GM21723 (cell line): ENCODE data around the gene SMPDL3B.

Source experiments
- ATAC-seq: cut with Tn5 transposase; IDR thresholded peaks from one replicate; pipeline ENCODE4 v1.9.1; 2021; ENCODE audit warnings: mild to moderate bottlenecking, moderate library complexity; ENCODE audit not compliant: unreplicated experiment

The SMPDL3B gene

DNA sequence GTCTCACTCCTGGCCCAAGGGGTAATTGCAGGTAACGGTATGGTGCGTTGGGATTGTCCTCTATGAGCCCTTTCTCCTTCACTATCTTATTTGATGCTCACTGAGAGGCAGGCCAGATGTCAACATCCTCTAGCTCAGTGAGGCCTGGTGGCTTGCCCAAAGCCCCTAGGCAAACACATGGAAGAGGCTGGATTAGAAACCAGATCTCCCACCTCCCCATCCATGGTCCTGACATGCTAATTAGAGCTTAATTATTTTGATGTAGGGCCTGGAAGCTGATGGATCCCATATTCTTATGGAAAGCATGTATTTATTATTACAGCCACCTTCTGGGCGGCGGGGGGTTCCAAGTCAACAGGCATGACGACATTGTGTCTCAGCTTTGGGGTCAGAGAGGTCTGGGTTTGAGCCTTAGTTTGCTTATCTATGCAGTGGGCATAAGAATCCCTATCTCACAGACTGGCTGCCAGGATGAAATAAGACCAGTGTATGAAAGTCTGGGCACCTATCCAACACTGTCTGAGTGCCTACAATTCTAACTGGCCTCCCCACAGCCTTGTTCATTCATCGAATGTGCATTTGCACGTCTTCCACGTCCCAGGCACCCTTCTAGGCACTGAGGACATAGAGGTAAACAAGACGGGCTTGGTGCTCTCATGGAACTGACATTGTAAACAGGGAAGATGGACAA is 6.2 kb downstream of the SMPDL3B start:
- no peak for ATAC-seq

DNA sequence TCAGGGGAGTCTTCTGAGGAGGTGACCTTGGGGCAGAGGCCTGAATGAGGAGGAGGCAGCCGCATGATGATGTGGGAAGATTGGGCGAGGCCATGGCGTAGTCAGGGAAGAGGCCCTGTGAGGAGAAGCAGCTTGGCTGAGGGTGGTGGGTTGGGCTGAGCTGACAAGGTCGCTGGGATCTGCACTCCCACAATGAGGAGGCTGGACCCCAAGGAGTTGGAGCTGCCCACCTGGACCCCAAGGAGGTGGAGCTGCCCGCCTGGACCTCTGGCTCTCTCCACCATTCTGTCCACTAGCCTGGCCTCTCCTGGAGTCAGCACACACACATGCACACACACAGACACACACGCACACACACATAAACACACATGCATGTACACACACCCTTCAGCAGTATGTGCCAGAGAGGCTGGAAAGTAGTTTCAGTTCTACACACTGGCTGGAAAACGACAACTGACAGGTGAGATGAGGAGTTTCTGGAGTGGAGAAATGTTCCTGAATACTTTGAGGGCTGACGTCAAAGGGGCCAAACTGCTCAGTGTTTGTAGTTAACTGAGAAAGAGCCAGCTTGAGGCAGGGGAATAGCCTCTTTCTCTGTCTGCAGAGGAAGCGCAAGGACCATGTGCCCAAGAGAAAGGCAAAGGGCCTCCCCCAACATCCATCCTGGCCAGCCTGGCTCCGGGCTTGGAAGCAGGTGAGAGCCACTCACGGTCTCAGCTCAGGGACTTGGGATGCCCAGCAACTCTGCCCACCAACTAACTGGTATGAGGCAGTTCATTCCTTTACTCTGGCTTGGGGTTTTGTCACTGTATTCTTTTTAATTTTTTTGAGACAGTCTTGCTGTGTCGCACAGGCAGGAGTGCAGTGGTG is 7.1 kb downstream of the SMPDL3B start:
- ATAC-seq, result no peak

DNA sequence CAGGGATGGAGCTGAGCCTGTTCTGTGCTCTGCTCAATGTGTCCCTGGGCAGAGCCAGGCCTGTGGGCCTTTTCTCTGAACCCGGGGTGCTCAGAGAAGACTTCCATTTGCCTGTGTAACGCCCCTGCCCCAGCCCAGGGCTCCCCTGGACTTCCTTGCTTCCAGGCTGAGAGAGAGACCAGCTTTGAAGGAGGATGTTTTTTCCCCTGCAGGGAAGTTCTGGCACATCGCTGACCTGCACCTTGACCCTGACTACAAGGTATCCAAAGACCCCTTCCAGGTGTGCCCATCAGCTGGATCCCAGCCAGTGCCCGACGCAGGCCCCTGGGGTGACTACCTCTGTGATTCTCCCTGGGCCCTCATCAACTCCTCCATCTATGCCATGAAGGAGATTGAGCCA is 10.2 kb downstream of the SMPDL3B start:
- ATAC-seq, result no peak

DNA sequence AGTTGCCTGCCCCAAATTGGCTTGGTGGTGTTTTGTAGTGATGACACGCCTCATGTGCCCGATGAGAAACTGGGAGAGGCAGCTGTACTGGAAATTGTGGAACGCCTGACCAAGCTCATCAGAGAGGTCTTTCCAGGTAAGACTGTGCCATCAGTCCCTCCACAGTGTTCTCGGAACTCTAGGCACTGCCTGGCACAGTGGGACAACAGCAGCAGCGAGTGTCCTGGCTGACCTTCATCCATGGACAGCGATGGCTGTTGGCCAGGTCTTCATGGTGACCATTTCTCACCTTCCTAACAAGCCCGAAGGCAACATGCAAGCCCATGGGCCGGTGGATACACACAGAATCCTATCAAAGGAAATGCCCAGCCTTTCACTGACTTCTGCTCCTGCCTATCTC is 14.2 kb downstream of the SMPDL3B start:
- no peak for ATAC-seq

DNA sequence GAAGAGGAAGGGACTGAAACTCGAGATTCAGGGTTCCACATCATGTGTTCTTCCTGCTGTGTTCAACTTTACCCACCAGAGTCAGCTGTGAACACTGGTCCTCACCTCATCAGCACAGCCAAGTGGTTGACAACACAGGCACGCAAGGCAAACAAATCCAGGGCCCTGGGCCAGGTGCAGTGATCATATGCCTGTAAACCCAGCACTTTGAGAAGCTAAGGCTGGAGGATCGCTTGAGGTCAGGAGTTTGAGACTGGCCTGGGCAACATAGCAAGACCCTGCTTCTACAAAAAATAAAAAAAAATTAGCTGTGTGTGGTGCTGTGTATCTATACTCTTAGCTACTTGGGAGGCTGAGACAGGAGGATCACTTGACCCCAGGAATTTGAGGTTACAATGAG is 16.6 kb downstream of the SMPDL3B start:
- ATAC-seq, result no peak

DNA sequence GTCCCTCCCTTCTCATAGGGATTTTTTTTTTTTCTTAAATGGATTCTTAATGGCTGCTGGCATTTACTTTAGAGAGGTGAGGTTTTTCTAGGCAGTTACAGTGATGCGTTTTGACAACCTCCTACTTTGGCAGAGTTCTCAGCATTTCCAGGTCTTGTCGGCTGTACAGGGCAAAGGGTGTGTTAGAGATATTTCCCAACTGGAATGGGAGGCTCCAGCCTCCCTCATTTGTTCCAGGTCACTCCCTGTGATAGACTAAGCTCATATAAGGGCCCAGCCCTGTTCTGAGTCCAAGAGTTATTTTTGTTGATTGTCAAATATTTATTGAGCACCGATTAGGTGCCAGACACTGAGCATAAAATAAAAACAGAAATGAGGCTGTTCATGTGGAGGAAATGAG is 17.3 kb downstream of the SMPDL3B start:
- no peak for ATAC-seq

DNA sequence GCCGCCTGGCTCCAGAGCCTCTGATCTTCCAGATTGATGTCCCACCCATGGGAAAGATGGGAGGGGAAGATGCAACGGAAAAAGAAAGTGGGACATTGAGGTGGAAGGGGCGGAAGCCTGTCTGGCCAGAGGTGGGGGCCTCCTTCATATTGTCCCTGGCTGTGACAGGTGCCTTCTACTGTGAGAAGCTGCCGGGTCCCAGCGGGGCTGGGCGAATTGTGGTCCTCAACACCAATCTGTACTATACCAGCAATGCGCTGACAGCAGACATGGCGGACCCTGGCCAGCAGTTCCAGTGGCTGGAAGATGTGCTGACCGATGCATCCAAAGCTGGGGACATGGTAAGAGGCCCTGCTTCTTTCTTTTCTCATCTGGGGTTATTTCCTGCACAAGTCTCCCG is 19.4 kb downstream of the SMPDL3B start:
- no peak for ATAC-seq

DNA sequence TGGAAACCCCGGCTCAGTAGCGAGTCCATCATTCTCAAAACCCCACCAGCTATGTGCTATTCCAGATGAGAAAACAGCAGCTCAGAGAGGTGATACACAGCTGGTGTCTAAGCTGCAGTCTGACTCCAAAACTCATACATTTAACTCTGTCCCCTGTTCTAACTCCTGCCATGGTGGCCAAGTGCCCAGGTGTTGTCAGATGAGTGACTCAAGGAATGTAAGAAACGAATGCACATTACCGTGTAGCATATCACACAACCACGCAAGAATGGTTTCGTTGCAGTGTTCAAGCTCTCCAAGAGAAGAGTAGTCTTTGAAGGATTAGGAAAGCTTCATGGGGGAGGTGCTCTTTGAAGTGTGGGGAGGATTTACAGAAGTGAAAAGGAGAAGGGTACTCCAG is 20.3 kb downstream of the SMPDL3B start:
- no peak for ATAC-seq

DNA sequence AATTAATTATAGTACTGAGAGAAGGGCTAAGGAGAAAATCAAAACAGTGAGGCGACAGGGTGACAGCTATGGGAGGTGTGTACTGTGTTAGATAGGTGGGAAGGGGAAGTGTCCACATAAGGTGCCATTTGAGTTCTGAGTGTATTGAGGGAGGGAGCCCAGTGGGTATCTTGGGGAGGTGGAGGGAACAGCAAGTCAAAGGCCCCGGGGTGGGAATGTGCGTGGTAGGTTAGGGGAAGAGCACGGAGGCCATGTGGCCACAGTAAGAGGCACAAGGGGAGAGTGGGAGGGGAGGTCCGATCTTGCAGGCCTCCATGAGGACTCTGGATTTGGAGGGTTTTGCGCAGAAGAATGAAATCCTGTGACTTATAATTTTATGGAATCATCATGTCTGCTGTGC is 22.0 kb downstream of the SMPDL3B start:
- ATAC-seq, result no peak

DNA sequence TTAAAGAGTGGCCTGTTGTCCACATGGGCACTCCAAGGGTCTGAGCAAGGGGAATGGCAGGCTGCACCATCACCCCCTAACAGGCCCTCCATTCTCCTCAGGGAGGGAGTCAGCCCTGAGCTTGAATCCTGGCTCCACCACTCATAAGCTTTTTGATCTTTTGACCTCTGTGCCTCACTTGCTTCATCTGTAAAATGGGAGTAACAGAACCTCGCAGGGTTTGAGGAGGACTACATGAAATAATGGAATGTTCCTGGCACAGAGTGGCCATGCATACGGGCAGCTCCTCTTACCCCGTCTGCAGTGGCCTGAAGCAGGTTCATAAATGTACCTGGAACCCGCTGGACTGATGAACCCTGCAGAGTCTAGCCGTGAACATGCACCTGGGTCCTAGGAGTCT is 22.9 kb downstream of the SMPDL3B start:
- no peak for ATAC-seq

DNA sequence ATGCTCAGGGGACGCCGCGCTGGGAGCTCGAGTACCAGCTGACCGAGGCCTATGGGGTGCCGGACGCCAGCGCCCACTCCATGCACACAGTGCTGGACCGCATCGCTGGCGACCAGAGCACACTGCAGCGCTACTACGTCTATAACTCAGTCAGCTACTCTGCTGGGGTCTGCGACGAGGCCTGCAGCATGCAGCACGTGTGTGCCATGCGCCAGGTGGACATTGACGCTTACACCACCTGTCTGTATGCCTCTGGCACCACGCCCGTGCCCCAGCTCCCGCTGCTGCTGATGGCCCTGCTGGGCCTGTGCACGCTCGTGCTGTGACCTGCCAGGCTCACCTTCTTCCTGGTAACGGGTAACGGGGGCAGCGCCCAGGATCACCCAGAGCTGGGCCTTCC is 23.7 kb downstream of the SMPDL3B start:
- ATAC-seq, result no peak

DNA sequence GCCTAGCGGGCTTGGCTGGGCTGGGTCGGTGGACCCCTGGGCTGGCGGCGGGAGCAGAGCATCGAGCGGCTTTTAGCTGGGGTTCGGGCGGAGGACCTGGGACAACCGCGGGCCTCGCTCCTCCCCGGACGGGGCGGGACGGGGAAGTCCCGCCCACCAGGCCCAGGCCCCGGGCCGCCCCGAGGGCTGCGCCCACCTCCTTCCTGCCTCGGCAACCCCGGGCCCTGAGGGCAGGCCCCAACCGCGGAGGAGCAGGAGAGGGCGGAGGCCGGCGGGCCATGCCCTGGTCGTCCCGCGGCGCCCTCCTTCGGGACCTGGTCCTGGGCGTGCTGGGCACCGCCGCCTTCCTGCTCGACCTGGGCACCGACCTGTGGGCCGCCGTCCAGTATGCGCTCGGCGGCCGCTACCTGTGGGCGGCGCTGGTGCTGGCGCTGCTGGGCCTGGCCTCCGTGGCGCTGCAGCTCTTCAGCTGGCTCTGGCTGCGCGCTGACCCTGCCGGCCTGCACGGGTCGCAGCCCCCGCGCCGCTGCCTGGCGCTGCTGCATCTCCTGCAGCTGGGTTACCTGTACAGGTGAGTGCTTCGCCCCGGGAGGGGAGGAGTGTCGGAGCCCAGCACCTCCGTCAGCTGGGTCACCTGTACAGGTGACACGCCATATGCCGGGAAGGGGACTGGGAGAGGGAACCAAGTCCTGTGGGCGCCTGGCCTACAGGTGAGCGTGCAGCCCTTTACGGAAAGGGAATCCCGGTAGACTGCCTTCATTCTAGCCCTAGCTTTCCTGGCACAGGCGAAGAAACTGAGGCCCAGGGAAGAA is 25.2 kb downstream of the SMPDL3B start, which contains the start of gene XKR8:
Gene XKR8, plus strand, starts transcription at position 182 of the 812 bp plus-strand sequence. Its CDS starts 97 bp downstream, at position 279.
- ATAC-seq, result peak; percentile 87

DNA sequence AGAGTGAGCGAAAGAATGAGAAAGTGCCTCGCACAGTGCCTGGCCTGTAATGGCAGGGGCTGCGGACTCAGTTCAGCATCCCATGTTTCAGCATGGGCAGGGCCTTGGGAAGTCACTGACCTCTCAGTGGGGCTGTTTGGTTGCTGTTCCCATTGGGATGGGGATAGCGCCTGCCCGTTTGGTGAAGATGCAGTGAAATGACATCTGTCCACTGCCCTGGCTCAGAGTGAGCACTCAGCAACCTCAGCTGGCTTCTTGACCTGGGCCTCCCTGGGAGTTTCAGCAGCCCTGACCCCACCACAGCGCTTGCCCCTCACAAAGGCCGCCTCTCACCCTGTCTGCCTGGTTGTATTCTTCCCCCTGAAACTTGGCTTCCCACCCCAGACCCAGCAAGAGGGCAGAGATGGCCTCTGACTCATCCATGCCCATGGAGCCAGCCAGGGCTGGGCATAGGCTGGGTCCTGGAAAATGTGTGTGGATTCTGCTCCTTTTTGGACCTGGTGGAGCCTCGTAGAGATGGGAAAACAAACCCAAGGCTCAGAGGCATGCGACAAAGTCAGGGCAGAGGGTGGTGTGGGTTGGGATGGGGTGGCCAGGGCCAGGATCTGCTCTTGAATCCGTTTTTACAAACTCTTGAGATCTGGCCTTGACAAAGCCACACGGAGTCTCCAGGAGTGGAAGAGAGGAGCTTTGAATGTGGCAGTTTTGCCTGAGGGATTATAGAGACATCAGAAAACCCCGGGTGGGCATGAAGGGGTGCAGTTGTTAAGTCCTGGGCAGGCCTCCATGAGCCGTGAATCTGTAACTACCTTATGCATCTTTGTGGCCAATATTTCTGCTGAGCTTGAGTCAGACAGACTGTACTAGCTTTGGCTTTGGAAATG is 26.2 kb downstream of the SMPDL3B start:
- ATAC-seq, result no peak

DNA sequence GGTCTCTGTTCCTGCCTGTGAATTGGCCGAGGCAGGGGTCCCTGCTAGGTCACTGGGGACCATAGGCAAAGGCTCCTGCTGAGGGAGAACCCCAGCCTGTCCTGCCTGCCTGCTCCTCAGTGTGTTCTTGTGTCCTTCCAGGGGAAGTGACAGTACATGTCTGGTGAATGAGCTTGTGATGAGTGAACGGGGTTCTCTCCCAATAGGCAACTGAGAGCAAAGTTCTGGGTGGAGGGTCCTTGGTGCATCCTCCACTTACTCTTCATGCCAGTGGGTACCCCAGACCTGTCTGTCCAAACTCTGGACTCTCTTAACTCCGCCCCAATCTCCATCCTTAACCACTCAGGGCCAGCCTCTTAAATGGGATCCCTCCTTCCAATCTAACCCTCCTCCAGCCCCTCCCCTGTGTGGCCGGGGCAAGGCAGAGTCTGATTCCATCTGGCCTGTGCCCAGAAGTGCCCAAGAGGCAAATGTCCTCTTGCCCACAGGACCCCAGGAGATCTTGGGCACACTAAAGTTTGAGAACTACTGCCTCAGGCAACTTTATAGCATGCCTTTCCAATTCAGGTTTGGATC is 26.9 kb downstream of the SMPDL3B start:
- no peak for ATAC-seq

DNA sequence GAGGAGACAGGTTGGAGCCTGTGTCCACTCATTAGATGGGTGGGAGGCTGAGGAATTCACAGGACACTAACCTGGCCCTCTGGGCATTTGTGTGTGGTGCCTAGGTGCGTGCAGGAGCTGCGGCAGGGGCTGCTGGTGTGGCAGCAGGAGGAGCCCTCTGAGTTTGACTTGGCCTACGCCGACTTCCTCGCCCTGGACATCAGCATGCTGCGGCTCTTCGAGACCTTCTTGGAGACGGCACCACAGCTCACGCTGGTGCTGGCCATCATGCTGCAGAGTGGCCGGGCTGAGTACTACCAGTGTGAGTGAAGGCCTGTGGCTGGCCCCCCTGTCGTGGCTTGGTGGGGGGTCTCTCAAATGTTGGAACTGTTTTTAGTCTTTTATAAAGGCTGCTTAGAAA is 28.6 kb downstream of the SMPDL3B start:
- ATAC-seq, result no peak

DNA sequence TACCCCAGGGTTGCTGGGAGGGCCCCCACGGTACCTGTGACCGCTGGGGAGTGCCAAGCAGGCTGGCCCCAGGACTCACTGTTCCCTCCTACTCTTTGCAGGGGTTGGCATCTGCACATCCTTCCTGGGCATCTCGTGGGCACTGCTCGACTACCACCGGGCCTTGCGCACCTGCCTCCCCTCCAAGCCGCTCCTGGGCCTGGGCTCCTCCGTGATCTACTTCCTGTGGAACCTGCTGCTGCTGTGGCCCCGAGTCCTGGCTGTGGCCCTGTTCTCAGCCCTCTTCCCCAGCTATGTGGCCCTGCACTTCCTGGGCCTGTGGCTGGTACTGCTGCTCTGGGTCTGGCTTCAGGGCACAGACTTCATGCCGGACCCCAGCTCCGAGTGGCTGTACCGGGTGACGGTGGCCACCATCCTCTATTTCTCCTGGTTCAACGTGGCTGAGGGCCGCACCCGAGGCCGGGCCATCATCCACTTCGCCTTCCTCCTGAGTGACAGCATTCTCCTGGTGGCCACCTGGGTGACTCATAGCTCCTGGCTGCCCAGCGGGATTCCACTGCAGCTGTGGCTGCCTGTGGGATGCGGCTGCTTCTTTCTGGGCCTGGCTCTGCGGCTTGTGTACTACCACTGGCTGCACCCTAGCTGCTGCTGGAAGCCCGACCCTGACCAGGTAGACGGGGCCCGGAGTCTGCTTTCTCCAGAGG is 31.8 kb downstream of the SMPDL3B start:
- no peak for ATAC-seq

DNA sequence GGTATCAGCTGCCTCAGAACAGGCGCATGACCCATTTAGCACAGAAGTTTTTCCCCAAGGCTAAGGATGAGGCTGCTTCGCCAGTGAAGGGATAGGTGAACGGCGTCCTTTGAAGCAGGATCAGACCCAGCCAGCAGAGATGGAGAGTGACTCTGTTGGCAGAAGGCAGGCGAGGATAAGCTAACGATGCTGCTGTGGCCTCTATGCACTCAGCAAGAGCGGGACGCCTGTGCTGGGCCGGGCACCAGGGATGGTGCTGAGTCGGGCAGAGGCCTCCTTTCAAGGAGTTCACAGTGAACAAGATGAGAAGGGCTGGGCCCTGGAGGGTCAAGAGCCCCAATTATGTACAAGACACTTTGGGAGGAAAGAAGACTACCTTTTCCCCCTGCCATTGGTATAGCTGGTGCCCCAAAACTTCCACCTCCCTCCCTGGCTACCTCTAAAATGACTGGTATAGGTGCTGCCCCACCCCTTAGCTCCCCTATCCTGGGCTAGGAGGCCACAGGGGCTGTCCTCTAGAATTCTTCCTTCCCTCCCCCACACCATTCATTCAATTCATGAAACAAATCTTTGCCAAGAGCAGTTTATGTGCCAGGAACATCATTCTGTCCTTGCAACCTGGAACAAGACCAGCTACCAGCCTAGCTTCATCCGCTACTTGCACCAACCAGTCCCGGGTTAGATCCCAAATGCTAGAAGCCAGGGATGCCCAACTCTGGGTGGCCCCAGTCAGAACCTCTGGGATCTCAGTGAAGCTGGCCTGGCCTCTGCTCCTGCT is 32.5 kb downstream of the SMPDL3B start:
- ATAC-seq, result no peak

DNA sequence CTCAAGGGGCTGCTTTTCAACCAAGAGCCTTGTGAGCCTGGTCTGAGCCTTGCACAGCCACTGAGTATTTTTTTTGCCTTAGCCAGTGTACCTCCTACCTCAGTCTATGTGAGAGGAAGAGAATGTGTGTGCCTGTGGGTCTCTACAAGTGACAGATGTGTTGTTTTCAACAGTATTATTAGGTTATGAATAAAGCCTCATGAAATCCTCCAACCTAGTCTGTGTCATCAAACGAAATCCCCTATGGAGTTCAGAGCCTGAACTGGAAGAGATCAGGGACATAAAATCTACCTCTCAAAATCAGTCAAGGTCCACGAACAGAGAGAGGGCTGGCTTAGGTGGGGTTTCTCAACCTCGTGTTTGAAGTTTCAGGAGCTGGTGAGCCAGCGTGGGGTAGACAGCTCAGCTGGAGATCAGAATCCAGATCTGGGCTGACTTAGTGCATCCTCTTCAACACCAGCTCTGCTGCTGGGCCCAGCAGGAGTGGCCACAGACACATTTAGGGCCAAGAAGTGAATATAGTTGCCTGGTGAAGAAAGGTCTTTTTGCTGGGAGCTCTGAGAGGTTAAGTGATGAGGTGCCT is 33.2 kb downstream of the SMPDL3B start:
- no peak for ATAC-seq
